ENCODE data around the gene PLPPR5. TPM values are rescaled to one million over a fixed set of nuclear protein-coding genes. Genes with fewer than 3 reads are reported as not detected.

The PLPPR5 gene
- total and polyA plus RNA-seq, 7 donors = 0.13 to 1.1 (median 0.55) TPM; not detected in 2

- DNase-seq = no peak
- no peak overlapping the region for H3K27ac ChIP-seq
- no peaks in the 10 kb centered on the region for H3K27me3 ChIP-seq
- no peak for TF ChIP-seq CTCF (IDR thresholded peaks at IDR 0.05)
- no peak for TF ChIP-seq POLR2AphosphoS5 (IDR thresholded peaks at IDR 0.05)
- no peak for TF ChIP-seq POLR2A (IDR thresholded peaks at IDR 0.05)
- no peak for TF ChIP-seq EP300 (IDR thresholded peaks at IDR 0.05)
- no peaks in the 10 kb centered on the region for H3K4me1 ChIP-seq
- no peak overlapping the region for H3K4me3 ChIP-seq
- H3K36me3 ChIP-seq = no peaks in the 10 kb centered on the region
- H3K9me3 ChIP-seq = no peaks in the 10 kb centered on the region
- intact Hi-C loops (cut with DNase I) = no loop called here
- WGBS, 2 donors = 67 to 83% methylated on average over 2 of the region's 2 CpGs
These were observed 82.8 kb downstream of the PLPPR5 start for GRCh38 chr1:98921817-98922216.

- no peaks in the 10 kb centered on the region for H3K36me3 ChIP-seq
These were observed 84.1 kb downstream of the PLPPR5 start for GRCh38 chr1:98920441-98921110.

GRCh38 chr1:98919652-98920051 lies 85.0 kb downstream of the PLPPR5 start:
- WGBS, 2 donors = 87 to 90% methylated on average over 2 of the region's 2 CpGs

More at GRCh38 chr1:98920441-98921110, 84.1 kb downstream of the PLPPR5 start:
- TF ChIP-seq EP300 (IDR thresholded peaks at IDR 0.05) = no peak
- intact Hi-C loops (cut with DNase I) = no loop called here
- Histone ChIP-seq H3K27me3 (no peaks in the 10 kb centered on the region), H3K9me3 (no peaks in the 10 kb centered on the region), H3K4me1 (no peaks in the 10 kb centered on the region), H3K4me3 (no peak overlapping the region), H3K27ac (no peak overlapping the region)
- DNase-seq = no peak
- WGBS, 2 donors = 47% methylated on average over 2 of the region's 2 CpGs

GRCh38 chr1:98919211-98919610 lies 85.5 kb downstream of the PLPPR5 start:
- Histone ChIP-seq H3K36me3 (no peaks in the 10 kb centered on the region), H3K27me3 (no peaks in the 10 kb centered on the region), H3K27ac (no peak overlapping the region), H3K9me3 (no peaks in the 10 kb centered on the region), H3K4me1 (no peaks in the 10 kb centered on the region), H3K4me3 (no peak overlapping the region)
- intact Hi-C loops (cut with DNase I) = no loop called here
- DNase-seq = no peak
- TF ChIP-seq CTCF (IDR thresholded peaks at IDR 0.05) (no peak), EP300 (IDR thresholded peaks at IDR 0.05) (no peak), POLR2AphosphoS5 (IDR thresholded peaks at IDR 0.05) (no peak), POLR2A (IDR thresholded peaks at IDR 0.05) (no peak)
- WGBS, 2 donors = 79 to 88% methylated on average over 1 of the region's 1 CpG

More at GRCh38 chr1:98919652-98920051, 85.0 kb downstream of the PLPPR5 start:
- Histone ChIP-seq H3K27me3 (no peaks in the 10 kb centered on the region), H3K27ac (no peak overlapping the region), H3K36me3 (no peaks in the 10 kb centered on the region), H3K4me1 (no peaks in the 10 kb centered on the region), H3K9me3 (no peaks in the 10 kb centered on the region), H3K4me3 (no peak overlapping the region)
- no peak for DNase-seq
- TF ChIP-seq EP300 (IDR thresholded peaks at IDR 0.05) = no peak
- intact Hi-C loops (cut with DNase I) = no loop called here

GRCh38 chr1:98914547-98914946 lies 90.1 kb downstream of the PLPPR5 start:
- Histone ChIP-seq H3K27ac (no peak overlapping the region), H3K4me3 (no peak overlapping the region), H3K4me1 (no peaks in the 10 kb centered on the region), H3K36me3 (no peaks in the 10 kb centered on the region), H3K27me3 (no peaks in the 10 kb centered on the region), H3K9me3 (no peaks in the 10 kb centered on the region)
- TF ChIP-seq POLR2AphosphoS5 (IDR thresholded peaks at IDR 0.05) = no peak
- TF ChIP-seq EP300 (IDR thresholded peaks at IDR 0.05) = no peak
- no peak for TF ChIP-seq POLR2A (IDR thresholded peaks at IDR 0.05)
- no peak for TF ChIP-seq CTCF (IDR thresholded peaks at IDR 0.05)
- 73 to 85% methylated on average over 3 of the region's 3 CpGs for WGBS, 2 donors
- intact Hi-C loops (cut with DNase I) = no loop called here
- DNase-seq = no peak

- Histone ChIP-seq H3K9me3 (no peaks in the 10 kb centered on the region), H3K4me3 (no peak overlapping the region), H3K4me1 (no peaks in the 10 kb centered on the region), H3K36me3 (no peaks in the 10 kb centered on the region), H3K27ac (no peak overlapping the region), H3K27me3 (no peaks in the 10 kb centered on the region)
- no peak for DNase-seq
- TF ChIP-seq CTCF (IDR thresholded peaks at IDR 0.05) (no peak), POLR2A (IDR thresholded peaks at IDR 0.05) (no peak), POLR2AphosphoS5 (IDR thresholded peaks at IDR 0.05) (no peak), EP300 (IDR thresholded peaks at IDR 0.05) (no peak)
- intact Hi-C loops (cut with DNase I) = no loop called here
- WGBS, 2 donors = 90 to 92% methylated on average over 2 of the region's 2 CpGs
These were observed 93.8 kb downstream of the PLPPR5 start for GRCh38 chr1:98910827-98911226.

Measured in sigmoid colon (tissue), 7 donors.